ENCODE results near the gene FOXK2. TPM values are rescaled to one million over a fixed set of nuclear protein-coding genes. Genes with fewer than 3 reads are reported as not detected.
"Not testable (repeated sequence)": the region's sequence is repeated elsewhere in the genome, so short reads cannot be mapped to it uniquely, and the experiment has no call there.

Gene FOXK2
- total RNA-seq, 1 donor from 2014 or later, result 71.1 TPM

GRCh38 chr17:82528484-82529265 is 9.1 kb downstream of the FOXK2 start:
- intact Hi-C loops (cut with micrococcal nuclease), result no loop called here

GRCh38 chr17:82529914-82530300 is 10.4 kb downstream of the FOXK2 start:
- intact Hi-C loops (cut with micrococcal nuclease), result no loop called here

DNA sequence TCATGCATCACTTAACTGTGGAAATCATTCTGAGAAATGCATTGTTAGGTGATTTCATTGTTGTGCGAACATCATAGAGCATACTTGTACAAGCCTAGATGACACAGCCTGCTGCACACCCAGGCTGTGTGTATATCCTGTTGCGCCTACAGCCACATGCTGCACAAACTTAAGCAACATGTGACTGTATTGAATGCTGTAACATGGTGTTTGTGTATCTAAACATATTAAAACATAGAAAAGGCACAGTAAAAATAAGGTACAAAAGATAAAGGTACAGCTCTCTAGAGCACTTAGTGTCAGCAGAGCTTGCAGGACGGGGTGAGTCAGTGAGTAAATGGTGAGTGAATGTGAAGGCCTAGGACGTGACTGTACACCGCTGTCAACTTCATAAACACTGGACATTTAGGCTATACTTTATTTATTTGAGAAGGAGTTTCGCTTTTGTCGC is 11.9 kb downstream of the FOXK2 start:
- intact Hi-C loops (cut with micrococcal nuclease), result no loop called here

DNA sequence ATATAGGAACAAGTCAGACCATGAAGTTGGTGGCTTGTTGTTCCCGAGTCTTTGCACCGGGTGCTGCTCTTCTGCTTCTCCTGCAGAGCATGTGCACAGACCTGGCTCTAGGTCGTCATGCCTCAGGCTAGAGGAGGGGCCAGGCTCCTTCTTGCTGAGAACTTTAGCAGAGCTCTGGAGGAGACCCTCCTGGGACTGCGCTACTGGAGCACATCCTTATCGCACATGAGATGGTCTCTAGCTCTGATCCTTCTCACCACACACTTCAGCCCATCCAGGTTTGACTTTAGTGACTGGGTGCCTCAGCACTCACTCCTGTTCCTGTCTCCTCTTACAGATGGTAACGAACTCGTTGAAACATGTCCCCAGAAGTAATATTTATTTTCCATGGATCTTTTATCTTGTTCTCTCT is 14.9 kb downstream of the FOXK2 start:
- intact Hi-C loops (cut with micrococcal nuclease), result no loop called here

- intact Hi-C loops (cut with micrococcal nuclease), result no loop called here
Observed at GRCh38 chr17:82536512-82537201, 17.1 kb downstream of the FOXK2 start.

DNA sequence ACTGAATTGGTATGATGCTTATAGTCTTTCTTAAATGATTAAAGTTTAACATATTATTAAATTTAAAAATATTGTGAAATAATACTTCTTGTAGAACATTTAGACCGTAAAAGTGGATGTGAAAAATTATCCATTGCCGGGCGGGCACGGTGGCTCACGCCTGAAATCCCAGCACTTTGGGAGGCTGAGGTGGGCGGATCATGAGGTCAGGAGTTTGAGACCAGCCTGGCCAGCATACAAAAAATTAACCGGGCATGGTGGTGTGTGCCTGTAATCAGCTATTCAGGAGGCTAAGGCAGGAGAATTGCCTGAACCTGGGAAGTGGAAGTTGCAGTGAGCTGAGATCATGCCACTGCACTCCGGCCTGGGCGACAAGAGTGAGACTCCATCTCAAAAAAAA is 17.7 kb downstream of the FOXK2 start:
- intact Hi-C loops (cut with micrococcal nuclease), result not testable (repeated sequence)

DNA sequence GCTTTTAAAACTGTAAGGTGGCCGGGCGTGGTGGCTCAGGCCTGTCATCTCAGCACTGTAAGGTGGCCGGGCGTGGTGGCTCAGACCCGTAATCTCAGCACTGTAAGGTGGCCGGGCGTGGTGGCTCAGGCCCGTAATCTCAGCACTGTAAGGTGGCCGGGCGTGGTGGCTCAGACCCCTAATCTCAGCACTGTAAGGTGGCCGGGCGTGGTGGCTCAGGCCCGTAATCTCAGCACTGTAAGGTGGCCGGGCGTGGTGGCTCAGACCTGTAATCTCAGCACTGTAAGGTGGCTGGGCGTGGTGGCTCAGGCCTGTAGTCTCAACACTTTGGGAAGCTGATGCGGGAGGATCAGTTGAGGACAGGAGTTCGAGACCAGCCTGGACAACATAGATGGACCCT is 19.5 kb downstream of the FOXK2 start:
- intact Hi-C loops (cut with micrococcal nuclease), result not testable (repeated sequence)

DNA sequence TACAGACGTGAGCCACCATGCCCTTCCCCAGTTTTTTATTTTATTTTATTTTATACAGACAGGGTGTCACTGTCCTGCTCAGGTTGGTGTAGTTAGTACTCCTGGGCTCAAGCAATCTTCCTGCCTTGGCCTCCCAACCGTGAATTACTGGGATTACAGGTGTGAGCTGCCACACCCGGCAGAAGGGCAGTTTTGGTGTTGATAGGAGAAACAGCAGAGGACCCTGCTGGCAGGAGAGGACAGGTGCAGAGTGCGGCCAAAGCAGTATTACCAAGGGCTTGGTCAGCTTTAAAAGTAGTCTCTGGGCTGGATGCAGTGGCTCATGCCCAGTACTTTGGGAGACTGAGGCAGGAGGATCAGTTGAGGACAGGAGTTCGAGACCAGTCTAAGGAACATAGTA is 22.9 kb downstream of the FOXK2 start:
- intact Hi-C loops (cut with micrococcal nuclease), result no loop called here

GRCh38 chr17:82544431-82545070 is 25.0 kb downstream of the FOXK2 start:
- intact Hi-C loops (cut with micrococcal nuclease), result no loop called here

DNA sequence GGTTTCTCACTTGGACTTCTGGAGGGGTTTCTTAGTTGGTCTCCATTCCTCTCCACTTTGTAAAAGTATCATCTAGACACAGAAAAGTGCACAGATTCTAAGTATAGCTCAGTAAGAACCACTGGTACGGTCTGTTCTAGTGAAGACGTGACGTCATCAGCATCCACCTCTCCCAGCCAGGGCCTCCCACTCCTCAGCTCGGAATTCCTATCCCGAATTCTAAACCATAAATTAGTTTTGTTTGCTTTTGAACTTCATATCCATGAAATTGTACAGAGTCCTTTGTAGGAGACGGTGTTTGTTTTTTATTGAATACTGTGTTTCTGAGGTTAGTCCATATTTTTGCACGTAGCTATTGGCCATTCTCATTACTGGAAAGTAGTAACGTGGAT is 25.5 kb downstream of the FOXK2 start:
- intact Hi-C loops (cut with micrococcal nuclease), result no loop called here

DNA sequence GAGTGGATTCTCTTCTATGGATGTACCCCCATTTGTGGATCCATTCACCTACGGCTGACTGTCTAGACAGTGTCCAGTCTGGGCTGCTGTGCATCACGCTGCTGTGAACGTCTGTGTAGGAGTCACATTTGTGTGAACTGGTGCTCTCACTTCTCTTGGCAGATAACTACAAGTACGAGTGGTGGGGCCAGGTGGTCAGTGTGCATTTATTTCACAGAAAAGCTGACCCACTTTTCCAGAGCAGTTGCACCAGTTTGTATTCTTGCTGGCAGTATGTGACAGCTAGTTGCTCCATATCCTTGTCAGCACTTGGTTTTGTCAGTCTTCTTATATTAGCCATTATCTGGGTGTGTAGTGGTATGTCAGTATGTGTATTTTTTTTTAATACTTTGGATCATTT is 28.4 kb downstream of the FOXK2 start:
- intact Hi-C loops (cut with micrococcal nuclease), result no loop called here

- intact Hi-C loops (cut with micrococcal nuclease), result no loop called here
Observed at GRCh38 chr17:82548681-82549303, 29.3 kb downstream of the FOXK2 start.

DNA sequence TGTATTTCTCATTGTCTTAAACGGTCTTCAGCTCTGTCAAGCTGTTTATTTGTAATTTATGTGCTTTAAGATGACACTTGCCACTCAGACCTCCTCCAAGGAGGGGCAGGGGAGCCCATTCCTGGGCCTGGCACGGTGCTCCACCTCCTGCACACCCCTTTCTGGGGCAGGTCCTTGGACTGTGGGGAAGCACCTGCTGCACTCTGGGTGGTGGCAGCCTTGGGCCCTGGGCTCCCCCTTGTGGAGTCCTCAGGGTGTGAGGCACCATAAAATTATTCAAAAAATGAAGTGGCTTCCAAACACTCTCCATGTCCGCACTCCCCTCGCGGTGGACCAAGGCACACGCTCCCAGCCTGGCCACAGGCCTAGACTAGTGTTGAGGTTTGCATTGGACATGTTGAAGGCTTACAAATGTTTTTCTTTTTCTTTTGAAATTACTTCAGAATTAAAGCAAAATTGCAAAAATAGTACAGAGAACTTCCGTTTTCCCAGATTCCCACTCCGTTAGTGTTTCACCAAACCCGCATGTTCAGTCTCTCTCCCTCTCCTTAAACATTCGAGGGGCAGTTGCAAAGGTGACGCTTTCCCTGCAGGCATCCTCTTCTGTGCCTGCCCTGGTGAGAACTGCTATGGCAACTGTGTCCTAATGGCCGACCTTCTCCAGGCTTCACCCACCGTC is 32.4 kb downstream of the FOXK2 start:
- intact Hi-C loops (cut with micrococcal nuclease), result loop anchor here (1.0 to 10.0 kb wide), 3 partner anchors 32 to 100 kb away; partner anchors contain the start of gene CYBC1

DNA sequence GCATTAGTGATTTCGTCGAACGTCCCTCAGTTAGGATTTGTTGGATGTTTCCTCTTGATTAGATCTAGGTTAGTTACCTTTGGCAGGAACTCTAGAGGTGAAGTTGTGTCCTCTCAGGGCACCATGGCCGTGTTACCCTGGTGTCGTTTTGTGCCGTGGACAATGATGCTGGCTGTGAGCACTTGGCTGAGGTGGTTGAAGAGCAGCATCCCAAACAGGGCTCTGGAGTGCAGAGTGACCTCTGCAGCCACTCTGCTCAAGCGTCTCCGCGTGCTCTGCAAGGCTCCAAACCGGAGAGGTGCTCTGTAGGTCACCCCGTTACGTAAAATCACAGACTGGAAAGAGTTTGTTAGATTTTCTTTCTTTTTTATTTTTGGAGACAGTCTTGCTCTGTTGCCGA is 33.0 kb downstream of the FOXK2 start:
- intact Hi-C loops (cut with micrococcal nuclease), result loop anchor here (5.0 to 10.0 kb wide), 2 partner anchors 58 to 100 kb away; partner anchors contain the start of gene CYBC1

GRCh38 chr17:82553210-82553930 is 33.8 kb downstream of the FOXK2 start:
- intact Hi-C loops (cut with micrococcal nuclease), result loop anchor here (5.0 to 10.0 kb wide), 2 partner anchors 59 to 101 kb away; partner anchors contain the start of gene CYBC1

GRCh38 chr17:82557510-82557909 is 38.0 kb downstream of the FOXK2 start:
- intact Hi-C loops (cut with micrococcal nuclease), result loop anchor here (10.0 kb wide), 1 partner anchor 63 kb away; no protein-coding TSS in a partner anchor

DNA sequence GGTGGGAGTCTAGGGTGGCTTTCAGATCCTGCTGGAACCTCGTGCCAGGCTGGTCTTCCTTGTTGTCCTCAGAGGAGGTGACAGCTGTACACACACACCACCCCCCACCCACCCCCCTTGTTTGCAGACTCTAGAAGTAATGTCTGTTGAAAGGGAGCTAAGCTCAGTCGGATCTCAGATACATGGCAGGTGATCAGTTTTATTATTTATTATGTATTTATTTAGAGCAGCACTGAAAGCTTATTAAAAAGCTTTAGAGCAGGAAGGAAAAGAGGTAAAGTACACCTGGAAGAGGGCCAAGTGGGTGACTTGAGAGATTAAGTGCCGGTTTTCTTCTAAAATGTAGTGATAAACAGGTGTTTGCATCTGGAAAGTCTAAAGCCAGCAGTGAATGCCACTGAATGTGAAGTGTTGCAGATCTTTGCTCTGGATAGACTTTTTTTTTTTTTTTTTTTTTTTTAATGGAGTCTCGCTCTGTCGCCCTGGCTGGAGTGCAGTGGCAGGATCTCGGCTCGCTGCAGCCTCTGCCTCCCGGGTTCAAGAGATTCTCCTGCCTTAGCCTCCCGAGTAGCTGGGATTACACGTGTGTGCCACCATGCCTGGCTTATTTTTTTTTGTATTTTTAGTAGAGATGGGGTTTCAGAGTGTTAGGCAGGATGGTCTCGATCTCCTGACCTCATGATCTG is 40.2 kb downstream of the FOXK2 start:
- intact Hi-C loops (cut with micrococcal nuclease), result loop anchor here (10.0 kb wide), 1 partner anchor 65 kb away; no protein-coding TSS in a partner anchor

GRCh38 chr17:82560252-82560642 is 40.7 kb downstream of the FOXK2 start:
- intact Hi-C loops (cut with micrococcal nuclease), result no loop called here

GRCh38 chr17:82560802-82561428 is 41.4 kb downstream of the FOXK2 start:
- intact Hi-C loops (cut with micrococcal nuclease), result no loop called here
